Type B pancreatic cell (in vitro differentiated cells): ENCODE results near the gene FCHO1. TPM values are rescaled to one million over a fixed set of nuclear protein-coding genes. Genes with fewer than 3 reads are reported as not detected.
A peak's percentile ranks its signal among the peaks of the same experiment; 100 is the strongest.

Experiments used
- DNase-seq: peaks from one replicate; pipeline ENCODE4 v3.0.0; 2021; ENCODE audit warnings: mixed read lengths; ENCODE audit not compliant: unreplicated experiment; ENCODE audit errors: extremely low spot score
- H3K27ac Mint-ChIP-seq: 2 replicates; pipeline ENCODE4 v1.8.0; 2021; ENCODE audit warnings: mild to moderate bottlenecking, mixed read lengths
- H3K27me3 Mint-ChIP-seq: 2 replicates; pipeline ENCODE4 v1.8.0; 2021; ENCODE audit warnings: mixed read lengths
- H3K36me3 Mint-ChIP-seq: 2 replicates; pipeline ENCODE4 v1.8.0; 2021; ENCODE audit warnings: mixed read lengths
- H3K4me1 Mint-ChIP-seq: one replicate; pipeline ENCODE4 v1.8.0; 2021; ENCODE audit warnings: mixed read lengths; ENCODE audit not compliant: unreplicated experiment
- H3K4me3 Mint-ChIP-seq: 2 replicates; pipeline ENCODE4 v1.8.0; 2021; ENCODE audit warnings: mild to moderate bottlenecking, mixed read lengths
- H3K9me3 Mint-ChIP-seq: 2 replicates; pipeline ENCODE4 v1.8.0; 2021; ENCODE audit warnings: mixed read lengths
- long read RNA-seq: library from polyadenylated mRNA; unstranded; transcript quantifications from one replicate; pipeline ENCODE4 v2.0.0, GENCODE V29; 2020
- total RNA-seq: library from RNA; stranded (reverse); gene quantifications from 2 replicates; pipeline ENCODE4 v1.2.1, GENCODE V29; 2021; ENCODE audit warnings: low replicate concordance
- TF ChIP-seq, protein P1 (sequence below): fragments of 200-600 bp; sonication (generic); conservative IDR thresholded peaks from 2 replicates; pipeline ENCODE4 v1.5.0; 2021; ENCODE audit warnings: antibody characterized with exemption, mild to moderate bottlenecking

FCHO1 gene, protein sequence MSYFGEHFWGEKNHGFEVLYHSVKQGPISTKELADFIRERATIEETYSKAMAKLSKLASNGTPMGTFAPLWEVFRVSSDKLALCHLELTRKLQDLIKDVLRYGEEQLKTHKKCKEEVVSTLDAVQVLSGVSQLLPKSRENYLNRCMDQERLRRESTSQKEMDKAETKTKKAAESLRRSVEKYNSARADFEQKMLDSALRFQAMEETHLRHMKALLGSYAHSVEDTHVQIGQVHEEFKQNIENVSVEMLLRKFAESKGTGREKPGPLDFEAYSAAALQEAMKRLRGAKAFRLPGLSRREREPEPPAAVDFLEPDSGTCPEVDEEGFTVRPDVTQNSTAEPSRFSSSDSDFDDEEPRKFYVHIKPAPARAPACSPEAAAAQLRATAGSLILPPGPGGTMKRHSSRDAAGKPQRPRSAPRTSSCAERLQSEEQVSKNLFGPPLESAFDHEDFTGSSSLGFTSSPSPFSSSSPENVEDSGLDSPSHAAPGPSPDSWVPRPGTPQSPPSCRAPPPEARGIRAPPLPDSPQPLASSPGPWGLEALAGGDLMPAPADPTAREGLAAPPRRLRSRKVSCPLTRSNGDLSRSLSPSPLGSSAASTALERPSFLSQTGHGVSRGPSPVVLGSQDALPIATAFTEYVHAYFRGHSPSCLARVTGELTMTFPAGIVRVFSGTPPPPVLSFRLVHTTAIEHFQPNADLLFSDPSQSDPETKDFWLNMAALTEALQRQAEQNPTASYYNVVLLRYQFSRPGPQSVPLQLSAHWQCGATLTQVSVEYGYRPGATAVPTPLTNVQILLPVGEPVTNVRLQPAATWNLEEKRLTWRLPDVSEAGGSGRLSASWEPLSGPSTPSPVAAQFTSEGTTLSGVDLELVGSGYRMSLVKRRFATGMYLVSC
- total RNA-seq: 2.5 and 4.4 TPM in 2 replicates
- long read RNA-seq: 0 reads

DNA sequence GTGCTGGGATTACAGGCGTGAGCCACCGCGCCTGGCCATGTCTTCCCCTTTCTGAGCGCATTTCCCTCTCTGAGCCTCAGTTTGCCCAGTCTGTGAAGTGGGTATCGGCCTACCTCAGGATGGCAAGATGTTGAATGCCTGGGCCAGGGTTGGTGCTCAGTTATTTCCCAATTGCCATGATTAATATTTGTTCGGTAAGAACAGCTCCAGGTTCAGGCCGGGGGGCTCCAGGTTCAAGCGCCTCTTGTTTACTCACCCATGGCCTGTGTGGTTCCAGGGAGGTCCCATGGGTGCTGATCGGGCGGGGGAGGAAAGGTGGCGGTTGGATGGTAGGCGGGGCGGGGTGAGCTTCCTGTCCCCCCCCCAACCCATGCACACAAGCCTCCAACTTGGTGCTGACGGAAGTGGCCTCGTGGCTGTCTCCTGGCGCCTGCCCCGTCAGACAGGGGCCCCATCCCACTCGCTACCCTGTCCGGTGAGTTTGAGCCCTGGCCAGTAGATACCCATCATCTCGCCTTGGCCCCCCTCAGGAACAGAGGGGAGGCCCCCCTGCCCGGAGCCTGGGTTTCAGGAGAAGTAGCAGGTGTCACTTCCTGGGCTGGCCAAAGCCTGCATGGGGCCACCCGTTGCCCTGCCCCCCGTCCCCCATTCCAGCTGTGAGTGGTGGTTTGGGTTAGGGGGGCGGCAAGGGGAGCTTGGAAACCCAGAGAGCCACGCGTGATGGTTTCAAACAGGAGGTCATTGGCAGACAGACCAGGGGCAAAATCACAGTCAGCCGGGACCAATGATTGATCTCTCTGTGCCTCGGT lies at the start of gene FCHO1:
FCHO1 (plus strand) TSS at position 375 of the 809 bp plus-strand sequence. CDS start 3,688 bp downstream, outside the sequence.
- H3K9me3 Mint-ChIP-seq: no peaks in the 10 kb centered on the region
- peaks cover 14% of the 10 kb centered on the region for H3K4me1 Mint-ChIP-seq
- DNase-seq: no peak
- no peaks in the 10 kb centered on the region for H3K36me3 Mint-ChIP-seq
- H3K27ac Mint-ChIP-seq: no peak within 1 kb of the TSS
- H3K27me3 Mint-ChIP-seq: peaks cover 6% of the 10 kb centered on the region
- TF ChIP-seq, protein P1, sequence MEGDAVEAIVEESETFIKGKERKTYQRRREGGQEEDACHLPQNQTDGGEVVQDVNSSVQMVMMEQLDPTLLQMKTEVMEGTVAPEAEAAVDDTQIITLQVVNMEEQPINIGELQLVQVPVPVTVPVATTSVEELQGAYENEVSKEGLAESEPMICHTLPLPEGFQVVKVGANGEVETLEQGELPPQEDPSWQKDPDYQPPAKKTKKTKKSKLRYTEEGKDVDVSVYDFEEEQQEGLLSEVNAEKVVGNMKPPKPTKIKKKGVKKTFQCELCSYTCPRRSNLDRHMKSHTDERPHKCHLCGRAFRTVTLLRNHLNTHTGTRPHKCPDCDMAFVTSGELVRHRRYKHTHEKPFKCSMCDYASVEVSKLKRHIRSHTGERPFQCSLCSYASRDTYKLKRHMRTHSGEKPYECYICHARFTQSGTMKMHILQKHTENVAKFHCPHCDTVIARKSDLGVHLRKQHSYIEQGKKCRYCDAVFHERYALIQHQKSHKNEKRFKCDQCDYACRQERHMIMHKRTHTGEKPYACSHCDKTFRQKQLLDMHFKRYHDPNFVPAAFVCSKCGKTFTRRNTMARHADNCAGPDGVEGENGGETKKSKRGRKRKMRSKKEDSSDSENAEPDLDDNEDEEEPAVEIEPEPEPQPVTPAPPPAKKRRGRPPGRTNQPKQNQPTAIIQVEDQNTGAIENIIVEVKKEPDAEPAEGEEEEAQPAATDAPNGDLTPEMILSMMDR: no peak
- H3K4me3 Mint-ChIP-seq: no peak within 1 kb of the TSS

DNA sequence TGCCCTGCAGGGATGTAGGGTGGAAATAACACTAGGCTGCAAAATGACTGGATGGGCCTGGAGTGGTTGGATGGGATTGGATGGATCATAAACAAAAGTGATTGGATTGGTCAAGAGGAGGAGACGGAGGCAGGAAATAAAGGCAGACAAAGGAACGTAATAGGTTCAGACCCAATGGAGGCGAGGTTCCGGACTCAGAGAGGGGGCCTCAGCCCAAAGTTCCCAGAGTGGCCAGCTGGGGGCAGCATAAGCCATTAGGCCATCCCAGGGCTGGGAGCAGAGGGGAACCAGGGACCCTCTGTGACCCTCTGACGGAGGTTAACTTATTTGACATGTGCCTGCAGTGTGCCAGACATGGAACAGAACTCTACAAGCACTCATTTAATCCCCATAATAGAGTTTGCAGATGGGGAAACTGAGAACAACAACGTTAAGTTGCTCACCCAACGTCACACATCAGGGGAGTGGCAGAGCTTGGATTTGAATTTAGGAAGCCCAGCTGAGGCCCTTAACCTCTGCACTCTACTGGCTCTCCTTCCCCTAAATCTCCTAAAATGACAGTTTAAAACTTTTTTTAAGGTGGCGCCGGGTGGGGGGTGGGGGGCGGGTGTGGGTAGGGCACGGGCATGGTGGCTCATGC lies 47.3 kb upstream of the FCHO1 start:
- DNase-seq: no peak
- no peak overlapping the region for H3K4me3 Mint-ChIP-seq

DNA sequence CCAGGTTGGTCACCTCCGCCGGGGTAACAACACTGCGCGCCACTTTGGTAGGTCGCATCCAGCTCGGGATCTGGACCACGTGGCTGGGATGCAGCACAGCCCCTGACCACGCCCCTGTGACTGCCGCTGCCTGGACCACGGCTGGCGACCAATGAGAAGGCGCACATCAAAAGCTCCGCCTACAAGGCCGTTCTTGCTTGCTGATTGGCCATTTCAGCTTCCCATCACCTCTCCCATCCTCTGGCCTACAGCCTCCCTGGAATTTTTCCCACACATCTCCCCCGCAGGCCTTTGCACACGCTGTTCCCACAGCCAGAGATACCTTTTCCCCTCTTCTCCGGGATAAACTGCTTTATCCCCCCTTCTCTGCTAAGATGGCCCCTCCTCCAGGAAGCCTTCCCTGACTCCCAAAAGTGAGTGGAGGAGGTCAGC lies 44.5 kb upstream of the FCHO1 start:
- H3K36me3 Mint-ChIP-seq: no peaks in the 10 kb centered on the region
- H3K4me1 Mint-ChIP-seq: no peaks in the 10 kb centered on the region
- TF ChIP-seq, protein P1: no peak
- no peaks in the 10 kb centered on the region for H3K9me3 Mint-ChIP-seq
- no peak for DNase-seq
- no peak overlapping the region for H3K4me3 Mint-ChIP-seq
- H3K27ac Mint-ChIP-seq: no peak overlapping the region
- H3K27me3 Mint-ChIP-seq: peaks cover 6% of the 10 kb centered on the region

More for the DNA sequence above, 47.3 kb upstream of the FCHO1 start:
- TF ChIP-seq, protein P1: peak; percentile 81
- no peaks in the 10 kb centered on the region for H3K9me3 Mint-ChIP-seq
- no peak overlapping the region for H3K27ac Mint-ChIP-seq
- H3K4me1 Mint-ChIP-seq: no peaks in the 10 kb centered on the region
- no peaks in the 10 kb centered on the region for H3K36me3 Mint-ChIP-seq
- peaks cover 21% of the 10 kb centered on the region for H3K27me3 Mint-ChIP-seq

DNA sequence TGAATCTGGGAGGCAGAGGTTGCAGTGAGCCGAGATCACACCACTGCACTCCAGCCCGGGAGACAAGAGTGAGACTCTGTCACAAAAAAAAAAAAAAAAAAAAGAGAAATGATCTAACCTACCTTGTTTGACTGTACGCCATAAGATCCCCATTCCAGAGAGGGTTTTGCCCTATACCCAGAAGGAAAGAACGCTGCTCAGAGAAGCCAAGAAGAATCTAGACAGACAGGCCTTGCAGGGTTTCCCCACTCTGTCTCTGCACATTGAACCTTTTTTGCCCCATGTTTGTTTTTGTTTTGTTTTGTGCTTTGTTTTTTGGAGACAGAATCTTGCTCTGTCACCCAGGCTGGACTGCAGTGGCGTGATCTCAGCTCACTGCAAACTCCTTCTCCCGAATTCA lies 39.4 kb upstream of the FCHO1 start:
- TF ChIP-seq, protein P1: no peak
- peak overlapping the region; percentile 95 for H3K27ac Mint-ChIP-seq
- H3K27me3 Mint-ChIP-seq: peaks cover 4% of the 10 kb centered on the region
- peak overlapping the region; percentile 58 for H3K4me3 Mint-ChIP-seq
- no peaks in the 10 kb centered on the region for H3K36me3 Mint-ChIP-seq
- no peaks in the 10 kb centered on the region for H3K4me1 Mint-ChIP-seq
- no peaks in the 10 kb centered on the region for H3K9me3 Mint-ChIP-seq
- DNase-seq: no peak
